HFFc6 (cell line): ENCODE results near the gene GPATCH4. TPM values are rescaled to one million over a fixed set of nuclear protein-coding genes. Genes with fewer than 3 reads are reported as not detected.

Experiments
- DNase-seq: peaks from one replicate; pipeline ENCODE4 v3.0.0-alpha.2; 2018
- H3K27ac Mint-ChIP-seq: 2 replicates; pipeline ENCODE4 v1.8.0; 2020; ENCODE audit warnings: mild to moderate bottlenecking, mixed read lengths
- H3K27me3 Mint-ChIP-seq: 2 replicates; pipeline ENCODE4 v1.8.0; 2021; ENCODE audit warnings: mild to moderate bottlenecking, moderate library complexity, mixed read lengths; ENCODE audit not compliant: insufficient read depth
- H3K36me3 Mint-ChIP-seq: 2 replicates; pipeline ENCODE4 v1.8.0; 2021; ENCODE audit warnings: low read depth, mixed read lengths
- H3K4me1 Mint-ChIP-seq: 2 replicates; pipeline ENCODE4 v1.8.0; 2020; ENCODE audit warnings: low read depth, mixed read lengths
- H3K4me3 Mint-ChIP-seq: 2 replicates; pipeline ENCODE4 v1.8.0; 2020; ENCODE audit warnings: mild to moderate bottlenecking, moderate library complexity, mixed read lengths
- H3K9me3 Mint-ChIP-seq: 2 replicates; pipeline ENCODE4 v1.8.0; 2020; ENCODE audit warnings: mild to moderate bottlenecking, mixed read lengths
- CTCF ChIP-seq: fragments of 200-600 bp; sonication (generic); IDR thresholded peaks from 2 replicates; pipeline ENCODE4 v1.5.0; 2021; ENCODE audit warnings: antibody characterized with exemption, mild to moderate bottlenecking
- long read RNA-seq: library from polyadenylated mRNA; unstranded; transcript quantifications from one replicate; pipeline ENCODE4 v2.0.0, GENCODE V29; 2019
- total RNA-seq, 6 experiments: library from RNA; stranded (reverse); fragmentation: NEBNext Ultra II Directional; extraction: Animal tissue kit (Norgen Biotek cat#: 25700); gene quantifications; 2 replicates in 1 of 6; 3 replicates in 5 of 6; pipeline ENCODE4 v1.2.3, GENCODE V29; 2021

The GPATCH4 gene
- 10 to 100 TPM; 25.0 to 35.8 (median 32.7) TPM for total RNA-seq
- long read RNA-seq, transcript GPATCH4-201 (8 exons, 1,972 nt) = major isoform, 25 of 38 reads
- long read RNA-seq, partial matches to known transcripts = 6 of 38 reads
- long read RNA-seq, other reads (novel, unspliced or antisense) = 5 of 38 reads

DNA sequence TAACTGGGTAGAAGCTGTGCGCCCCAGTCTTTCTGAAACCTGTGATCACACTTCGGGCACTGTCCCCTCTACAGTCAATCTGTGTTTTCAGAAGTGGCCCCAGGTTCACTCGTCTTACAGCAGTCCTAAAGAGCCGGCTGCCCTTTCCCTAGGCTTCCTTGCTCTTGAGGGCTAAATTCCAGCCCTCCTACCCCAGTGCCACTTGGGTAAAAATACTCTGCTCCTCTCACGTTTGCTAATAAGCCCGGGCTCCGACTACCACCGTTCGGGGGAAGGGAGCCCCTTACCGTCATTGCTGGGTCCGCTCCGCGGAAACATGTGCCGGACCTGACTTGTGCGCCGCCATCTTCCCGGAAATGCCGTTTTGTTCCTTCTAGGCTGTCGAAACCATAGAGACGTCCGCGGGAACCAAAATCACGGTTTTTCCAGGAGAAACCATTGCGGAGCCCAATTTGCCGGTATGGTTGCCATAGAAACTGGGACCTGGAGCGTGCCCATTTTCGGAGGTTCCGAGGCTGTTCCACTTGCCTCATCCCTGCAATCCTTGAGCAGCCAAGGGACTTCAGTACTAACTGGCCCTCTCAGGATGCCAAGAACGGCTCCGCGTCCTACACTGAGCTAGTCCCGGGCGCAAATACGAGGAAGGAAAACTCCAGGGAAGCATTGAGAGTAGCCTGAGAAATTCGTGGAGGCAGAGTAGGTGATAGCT lies at the start of gene GPATCH4:
TSS of gene GPATCH4 (minus strand) at position 358 of the 709 bp plus-strand sequence.
- Mint-ChIP-seq H3K36me3 (no peaks in the 10 kb centered on the region; the same call in 1 of the 2 replicates), H3K27ac (peak within 1 kb of the TSS; percentile 97), H3K9me3 (no peaks in the 10 kb centered on the region), H3K4me3 (peak within 1 kb of the TSS; percentile 98), H3K4me1 (peaks cover 28% of the 10 kb centered on the region), H3K27me3 (peaks cover 3% of the 10 kb centered on the region)
- TF ChIP-seq CTCF = no peak
- DNase-seq = peak; percentile 96

DNA sequence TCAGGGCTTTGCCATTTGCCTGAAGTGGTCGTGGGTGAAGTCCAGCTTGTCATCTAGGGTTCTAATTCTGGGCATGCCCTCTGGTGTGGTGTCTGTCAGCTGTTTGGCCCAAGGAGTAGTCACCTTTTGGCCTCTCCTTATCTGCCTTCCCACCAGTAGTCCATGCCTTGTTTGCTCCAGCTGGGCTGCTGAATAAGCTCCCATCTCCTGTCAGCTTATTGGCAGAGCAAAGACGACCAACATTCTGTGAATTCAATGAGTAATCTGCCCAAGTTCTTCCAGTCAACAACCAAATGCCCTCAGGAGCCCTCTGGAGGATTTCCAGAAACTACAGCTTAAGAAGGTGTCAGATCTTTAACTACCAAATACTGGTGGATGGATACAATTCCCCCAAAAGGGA lies 47.7 kb upstream of the GPATCH4 start:
- Mint-ChIP-seq H3K27ac (no peak overlapping the region), H3K9me3 (no peaks in the 10 kb centered on the region), H3K27me3 (peaks cover 59% of the 10 kb centered on the region), H3K4me3 (no peak overlapping the region), H3K36me3 (no peaks in the 10 kb centered on the region), H3K4me1 (no peaks in the 10 kb centered on the region)
- no peak for TF ChIP-seq CTCF
- DNase-seq = no peak

GRCh38 chr1:156648496-156648895 lies 47.2 kb upstream of the GPATCH4 start:
- no peak for TF ChIP-seq CTCF

DNA sequence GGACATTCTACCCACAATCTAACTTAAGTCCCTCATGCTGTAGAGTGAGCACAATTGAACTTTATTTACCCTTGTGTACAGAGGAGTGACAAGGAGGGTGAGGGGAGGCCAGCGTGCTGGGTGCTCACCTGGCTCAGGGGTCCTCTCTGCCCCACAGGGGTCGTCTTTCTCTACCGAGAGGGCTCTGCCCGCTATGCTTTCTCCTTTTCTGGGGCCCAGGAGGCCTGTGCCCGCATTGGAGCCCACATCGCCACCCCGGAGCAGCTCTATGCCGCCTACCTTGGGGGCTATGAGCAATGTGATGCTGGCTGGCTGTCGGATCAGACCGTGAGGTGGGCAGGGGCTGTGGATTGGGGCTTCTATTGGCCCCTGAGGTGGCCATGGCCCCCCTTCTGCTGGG lies 46.1 kb upstream of the GPATCH4 start:
- no peak overlapping the region for H3K4me3 Mint-ChIP-seq
- H3K36me3 Mint-ChIP-seq = no peaks in the 10 kb centered on the region
- no peak for DNase-seq
- peaks cover 64% of the 10 kb centered on the region for H3K27me3 Mint-ChIP-seq
- H3K4me1 Mint-ChIP-seq = no peaks in the 10 kb centered on the region
- H3K27ac Mint-ChIP-seq = no peak overlapping the region
- TF ChIP-seq CTCF = no peak
- H3K9me3 Mint-ChIP-seq = no peaks in the 10 kb centered on the region

More at GRCh38 chr1:156648496-156648895, 47.2 kb upstream of the GPATCH4 start:
- Mint-ChIP-seq H3K27ac (no peak overlapping the region), H3K36me3 (no peaks in the 10 kb centered on the region), H3K4me3 (no peak overlapping the region), H3K4me1 (no peaks in the 10 kb centered on the region), H3K9me3 (no peaks in the 10 kb centered on the region), H3K27me3 (peaks cover 60% of the 10 kb centered on the region)
- no peak for DNase-seq

DNA sequence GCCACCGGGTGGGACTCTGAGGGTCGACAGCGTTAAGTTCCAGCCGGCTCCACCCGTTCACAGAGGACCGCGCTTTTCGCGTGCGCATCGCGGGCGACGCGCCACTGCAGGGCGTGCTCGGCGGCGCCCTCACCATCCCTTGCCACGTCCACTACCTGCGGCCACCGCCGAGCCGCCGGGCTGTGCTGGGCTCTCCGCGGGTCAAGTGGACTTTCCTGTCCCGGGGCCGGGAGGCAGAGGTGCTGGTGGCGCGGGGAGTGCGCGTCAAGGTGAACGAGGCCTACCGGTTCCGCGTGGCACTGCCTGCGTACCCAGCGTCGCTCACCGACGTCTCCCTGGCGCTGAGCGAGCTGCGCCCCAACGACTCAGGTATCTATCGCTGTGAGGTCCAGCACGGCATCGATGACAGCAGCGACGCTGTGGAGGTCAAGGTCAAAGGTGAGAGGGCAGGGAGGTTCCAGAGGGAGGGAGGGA lies 45.5 kb upstream of the GPATCH4 start:
- no peaks in the 10 kb centered on the region for H3K36me3 Mint-ChIP-seq
- H3K9me3 Mint-ChIP-seq = no peaks in the 10 kb centered on the region
- H3K4me1 Mint-ChIP-seq = no peaks in the 10 kb centered on the region
- no peak for DNase-seq
- no peak overlapping the region for H3K27ac Mint-ChIP-seq
- H3K27me3 Mint-ChIP-seq = peaks cover 66% of the 10 kb centered on the region
- H3K4me3 Mint-ChIP-seq = no peak overlapping the region
- TF ChIP-seq CTCF = no peak
